Measurements from ENCODE around the gene EPS15.

The EPS15 gene

DNA sequence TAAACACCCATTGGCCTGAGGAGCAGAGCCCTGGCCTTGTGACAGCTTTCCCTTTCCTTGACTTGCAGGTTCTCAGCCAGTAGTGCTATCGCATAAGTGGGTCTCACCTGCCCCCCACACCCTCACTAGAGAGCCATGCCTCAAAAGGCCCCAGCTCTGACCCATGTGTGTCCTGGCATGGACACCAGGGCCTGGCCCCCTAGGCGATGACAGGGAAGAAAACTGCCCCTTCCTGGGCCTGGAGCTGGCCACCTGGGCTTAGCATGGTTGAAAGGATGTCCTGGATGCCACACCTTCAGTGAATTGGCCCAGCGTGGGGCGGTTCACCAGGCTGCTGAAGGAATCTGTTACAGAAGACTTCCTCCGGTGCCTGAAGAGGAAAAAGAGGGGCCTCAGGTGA lies 207.2 kb downstream of the EPS15 start:
- DNase-seq, result no peak

DNA sequence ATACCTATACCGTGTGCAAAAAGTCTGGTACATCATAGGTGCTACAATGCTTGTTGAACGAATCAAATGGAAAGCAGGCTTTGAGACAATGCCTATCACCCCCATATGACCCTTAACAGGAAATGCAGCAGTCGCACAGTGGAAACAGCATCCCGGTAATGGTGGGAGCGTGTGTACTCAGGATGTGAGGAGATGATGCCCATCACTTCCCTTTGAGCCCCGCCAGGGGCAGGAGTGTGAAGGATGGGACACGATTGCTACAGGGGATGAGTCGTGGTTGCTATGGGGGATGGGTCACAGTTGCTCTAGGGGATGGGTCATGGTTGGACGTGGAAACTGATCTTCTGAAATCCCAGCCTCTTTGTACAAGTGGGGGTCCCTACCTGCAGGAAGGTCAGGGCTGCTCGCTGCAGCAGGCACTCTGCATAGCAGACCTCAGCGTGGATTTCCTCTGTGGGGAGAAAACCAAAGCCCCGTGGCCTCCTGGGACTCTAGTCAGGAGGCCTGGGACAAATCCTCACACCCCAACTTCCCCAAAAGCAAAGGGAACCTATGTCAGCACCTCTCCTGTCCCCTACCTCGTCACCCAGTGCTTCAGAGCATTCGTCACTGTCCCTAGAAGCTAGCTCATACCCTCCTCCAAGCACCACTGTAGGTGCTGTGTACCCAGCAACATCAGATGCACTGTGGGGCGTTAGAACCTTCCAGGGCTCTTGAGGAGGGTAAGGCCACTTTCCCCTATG lies 208.0 kb downstream of the EPS15 start:
- no peak for DNase-seq

DNA sequence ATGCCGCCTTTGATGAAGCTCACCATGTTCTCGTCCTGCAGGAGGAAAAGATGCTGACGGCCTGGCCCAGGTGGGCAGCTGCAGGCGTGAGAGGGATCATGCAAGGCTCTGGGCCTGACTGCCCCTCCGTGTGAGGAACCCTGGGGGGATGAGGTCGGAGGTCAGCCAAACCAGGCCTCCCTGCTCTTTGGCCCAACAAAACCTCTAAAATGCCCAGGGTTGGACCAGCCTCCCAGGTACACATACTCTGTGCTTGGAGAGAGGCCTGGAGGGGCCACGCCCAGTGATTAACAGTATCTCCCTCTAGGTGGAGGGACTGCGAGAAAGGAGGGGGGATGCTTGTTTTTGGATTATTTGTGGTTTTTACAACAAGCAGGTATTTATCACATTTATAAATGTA lies 209.8 kb downstream of the EPS15 start:
- no peak for DNase-seq

DNA sequence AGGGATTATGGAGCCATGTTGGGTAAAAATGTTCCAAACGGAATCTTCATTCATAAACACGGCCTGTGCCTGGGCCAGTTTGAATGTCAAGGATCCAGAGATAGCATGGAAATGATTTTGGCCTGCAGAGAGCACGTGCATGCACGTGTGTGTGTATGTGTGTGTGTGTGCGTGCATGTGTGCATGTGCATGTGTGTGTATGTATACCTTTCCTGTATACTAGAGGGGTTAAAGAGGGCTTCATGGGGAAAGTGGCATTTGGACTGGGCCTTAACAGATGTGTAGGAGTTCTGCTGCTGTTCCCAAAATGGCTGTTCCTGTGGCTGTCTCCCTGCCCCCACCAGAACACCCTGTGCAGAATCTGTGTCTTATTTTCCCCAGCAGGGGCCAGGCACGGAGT lies 210.4 kb downstream of the EPS15 start:
- no peak for DNase-seq

DNA sequence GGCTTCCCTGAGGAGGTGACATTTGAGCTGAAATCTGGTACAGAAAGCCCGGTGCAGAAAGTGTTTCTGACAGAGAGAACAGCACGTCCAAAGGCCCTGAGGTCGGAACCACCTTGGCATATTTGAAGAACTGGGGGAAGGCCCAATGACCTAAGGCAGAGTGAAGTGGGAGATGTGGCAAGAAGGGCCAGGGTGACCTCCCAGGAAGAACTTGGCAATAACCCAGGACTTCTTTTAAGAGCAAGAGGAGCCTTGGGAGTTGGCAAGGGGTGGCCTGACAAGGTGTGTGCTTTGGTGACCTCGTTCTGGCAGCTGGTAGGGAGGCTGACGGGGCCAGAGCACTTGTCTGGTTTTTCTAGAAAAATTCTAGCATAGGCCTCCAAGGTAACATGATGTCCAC lies 212.1 kb downstream of the EPS15 start:
- DNase-seq, result no peak

DNA sequence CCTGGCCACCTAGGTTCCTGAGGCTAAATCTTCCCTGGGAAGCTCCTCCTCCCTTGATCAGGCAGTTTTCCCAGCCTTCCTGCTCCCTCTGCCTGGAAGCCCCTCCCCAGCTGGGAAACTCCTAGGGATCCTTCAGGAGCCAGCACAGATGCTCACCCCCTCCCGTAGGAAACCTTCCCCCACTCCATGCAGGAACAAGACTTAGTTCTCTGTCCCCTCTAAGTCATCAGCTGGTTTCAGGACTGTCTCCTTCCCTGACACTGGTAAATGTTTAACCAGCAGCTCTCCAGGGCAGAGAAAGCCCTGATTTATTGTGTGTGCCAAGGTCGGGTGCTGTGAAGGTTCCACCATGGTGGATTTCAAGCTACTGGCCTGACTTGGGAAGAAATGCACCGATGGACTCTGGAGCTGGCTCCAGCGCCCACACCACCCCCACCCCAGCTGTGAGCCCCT lies 213.7 kb downstream of the EPS15 start:
- DNase-seq, result no peak

DNA sequence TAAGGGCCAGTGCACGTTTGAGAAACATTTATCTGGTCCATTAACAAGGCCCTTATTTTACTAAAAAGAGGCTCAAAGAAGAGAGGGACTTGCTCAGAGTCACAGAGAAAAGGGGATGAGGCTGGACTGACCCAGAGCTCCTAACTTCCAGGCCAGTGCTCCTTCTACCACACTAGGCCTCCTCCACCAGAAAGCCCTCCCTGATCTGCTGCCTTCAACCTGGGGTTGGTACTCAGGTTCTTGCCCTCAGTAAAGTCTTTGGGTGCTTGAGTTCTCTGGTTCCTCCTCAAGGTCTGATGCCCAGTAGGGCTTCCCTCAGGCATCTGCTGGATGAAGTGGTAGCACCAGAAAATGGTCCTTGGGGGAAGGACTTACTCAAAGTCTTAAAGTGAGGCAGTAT lies 214.7 kb downstream of the EPS15 start:
- no peak for DNase-seq

All from NCI-H187 treated with DMSO at 0.1 percent for 48 hours (cell line).